Muscle of leg (tissue), 11 donors: ENCODE results near the gene UBE2QL1. TPM values are rescaled to one million over a fixed set of nuclear protein-coding genes. Genes with fewer than 3 reads are reported as not detected.

Source experiments
- DNase-seq: peaks from one replicate; pipeline ENCODE4 v3.0.0; 2013
- H3K27ac ChIP-seq: one replicate; pipeline ENCODE4 v1.5.1; 2013; ENCODE audit warnings: mild to moderate bottlenecking, low read length, control low read depth
- H3K27me3 ChIP-seq: one replicate; pipeline ENCODE4 v1.6.1; 2013; ENCODE audit warnings: low read length; ENCODE audit not compliant: control insufficient read depth, insufficient read depth
- H3K36me3 ChIP-seq: one replicate; pipeline ENCODE4 v1.6.1; 2013; ENCODE audit warnings: low read length; ENCODE audit not compliant: control insufficient read depth, insufficient read depth
- H3K4me1 ChIP-seq: one replicate; pipeline ENCODE4 v1.6.1; 2013; ENCODE audit warnings: low read length; ENCODE audit not compliant: control insufficient read depth, insufficient read depth
- H3K4me3 ChIP-seq: one replicate; pipeline ENCODE4 v1.5.1; 2013; ENCODE audit warnings: low read length, control low read depth
- H3K9me3 ChIP-seq: replicated peaks from 2 replicates; pipeline ENCODE4 v1.6.1; 2013; ENCODE audit warnings: low read depth, low read length; ENCODE audit not compliant: control insufficient read depth
- WGBS: methylation state at CpG from one replicate; pipeline ENCODE4 v1.1.5; 2013; ENCODE audit warnings: missing lambda C conversion rate; ENCODE audit not compliant: insufficient coverage; 5-methylcytosine and 5-hydroxymethylcytosine counted together
- polyA plus RNA-seq, 8 donors: library from polyadenylated mRNA; unstranded; fragments of 120-200 nt; gene quantifications; one replicate each; pipeline versions ENCODE4 v1.2.1 to v1.2.3, GENCODE V29; 2013; ENCODE audit warnings: inconsistent platforms in 1 of 8, low replicate concordance in 1 of 8; ENCODE audit not compliant: insufficient read length in 8 of 8, insufficient read depth in 1 of 8
- total RNA-seq: library from RNA; stranded (reverse); fragments of 120-200 nt; gene quantifications from one replicate; pipeline ENCODE4 v1.2.4, GENCODE V29; 2013

Gene UBE2QL1
- total and polyA plus RNA-seq, 9 donors, result 0.58 to 3.3 (median 1.8) TPM

- Histone ChIP-seq H3K27me3 (peaks cover 3% of the 10 kb centered on the region), H3K4me1 (no peaks in the 10 kb centered on the region), H3K36me3 (no peaks in the 10 kb centered on the region), H3K4me3 (no peak overlapping the region), H3K27ac (no peak overlapping the region), H3K9me3 (no peaks in the 10 kb centered on the region)
- no peak for DNase-seq
- 66% methylated on average over 4 of the region's 5 CpGs for WGBS
Measured at GRCh38 chr5:6408260-6408596, 40.4 kb upstream of the UBE2QL1 start.

GRCh38 chr5:6408627-6409446 is 39.8 kb upstream of the UBE2QL1 start:
- Histone ChIP-seq H3K27ac (no peak overlapping the region), H3K9me3 (no peaks in the 10 kb centered on the region), H3K27me3 (peaks cover 3% of the 10 kb centered on the region), H3K4me1 (no peaks in the 10 kb centered on the region), H3K36me3 (no peaks in the 10 kb centered on the region), H3K4me3 (no peak overlapping the region)
- no peak for DNase-seq
- 73% methylated on average over 5 of the region's 8 CpGs for WGBS

DNA sequence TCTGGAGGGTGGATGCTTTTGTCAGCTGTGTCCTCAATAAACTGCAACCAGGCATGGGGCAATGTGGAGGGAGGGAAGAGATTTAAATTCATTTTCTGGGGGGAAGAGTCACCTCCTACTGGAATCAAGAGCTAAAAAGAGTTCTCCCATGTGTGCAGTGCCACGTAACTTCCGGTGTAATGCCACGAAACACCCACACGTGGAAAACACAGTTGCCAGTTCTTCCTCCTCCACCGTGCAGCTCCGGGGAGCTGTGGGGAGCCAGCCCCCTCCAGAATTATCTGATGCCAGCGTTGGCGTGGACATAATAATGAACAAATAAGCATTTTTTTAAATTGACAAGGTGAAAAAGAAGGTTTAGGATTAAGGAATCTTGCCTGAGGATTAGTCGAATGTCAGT is 38.2 kb upstream of the UBE2QL1 start:
- no peak overlapping the region for H3K4me3 ChIP-seq
- H3K4me1 ChIP-seq, result no peaks in the 10 kb centered on the region
- no peaks in the 10 kb centered on the region for H3K36me3 ChIP-seq
- WGBS, result 86% methylated on average over 3 of the region's 9 CpGs
- H3K27ac ChIP-seq, result no peak overlapping the region
- no peaks in the 10 kb centered on the region for H3K9me3 ChIP-seq
- peaks cover 3% of the 10 kb centered on the region for H3K27me3 ChIP-seq
- no peak for DNase-seq

DNA sequence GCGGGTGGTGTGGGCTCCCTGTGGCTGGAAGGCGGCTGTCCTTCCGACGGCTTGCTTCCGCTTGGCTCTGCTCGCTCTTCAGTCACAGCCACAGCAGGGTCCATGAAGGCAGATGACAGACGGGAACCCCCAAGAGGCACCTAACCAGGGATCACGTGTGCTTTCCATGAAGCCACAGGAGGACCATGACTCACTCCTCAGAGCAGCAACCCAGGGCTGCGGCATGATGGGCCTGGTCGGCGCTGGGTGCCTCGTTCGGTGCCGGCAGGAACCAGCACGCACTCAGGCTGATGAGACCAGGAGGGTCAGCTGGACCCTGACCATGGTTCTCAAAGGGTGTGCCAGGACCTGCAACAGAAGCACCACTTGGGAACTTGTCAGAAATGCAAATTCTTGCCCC is 37.5 kb upstream of the UBE2QL1 start:
- Histone ChIP-seq H3K9me3 (no peaks in the 10 kb centered on the region), H3K27ac (no peak overlapping the region), H3K4me3 (no peak overlapping the region), H3K36me3 (no peaks in the 10 kb centered on the region), H3K27me3 (peaks cover 3% of the 10 kb centered on the region), H3K4me1 (no peaks in the 10 kb centered on the region)
- DNase-seq, result no peak
- WGBS, result 79% methylated on average over 14 of the region's 15 CpGs

DNA sequence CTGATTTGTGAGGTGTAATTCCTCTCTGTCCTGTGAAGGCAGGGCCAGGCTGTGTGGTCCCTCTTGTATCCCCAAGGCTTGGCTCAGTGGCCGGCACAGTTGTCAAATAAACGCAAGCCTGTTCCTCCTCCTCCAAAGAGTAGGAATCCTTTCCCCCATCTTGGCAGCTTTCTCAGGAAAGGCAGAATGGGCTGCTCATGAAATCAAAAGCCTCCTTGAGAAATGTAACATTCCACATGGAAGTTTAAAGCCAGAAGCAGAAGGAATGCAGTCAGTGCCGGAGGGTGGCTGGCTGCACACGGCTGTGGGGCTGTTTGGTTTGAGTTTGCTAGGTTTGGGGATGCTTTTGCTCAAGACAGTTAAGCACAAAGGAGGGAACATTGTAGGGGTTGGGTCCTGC is 35.8 kb upstream of the UBE2QL1 start:
- H3K27ac ChIP-seq, result no peak overlapping the region
- no peaks in the 10 kb centered on the region for H3K9me3 ChIP-seq
- H3K36me3 ChIP-seq, result no peaks in the 10 kb centered on the region
- H3K4me3 ChIP-seq, result no peak overlapping the region
- H3K4me1 ChIP-seq, result no peaks in the 10 kb centered on the region
- peaks cover 3% of the 10 kb centered on the region for H3K27me3 ChIP-seq
- DNase-seq, result no peak
- WGBS, result 33% methylated on average over 3 of the region's 4 CpGs

- Histone ChIP-seq H3K27ac (no peak overlapping the region), H3K4me3 (no peak overlapping the region), H3K4me1 (peaks cover 2% of the 10 kb centered on the region), H3K27me3 (peaks cover 3% of the 10 kb centered on the region), H3K9me3 (no peaks in the 10 kb centered on the region), H3K36me3 (no peaks in the 10 kb centered on the region)
- no peak for DNase-seq
- 94% methylated on average over 6 of the region's 10 CpGs for WGBS
Measured at GRCh38 chr5:6417657-6418056, 31.0 kb upstream of the UBE2QL1 start.

GRCh38 chr5:6418679-6419276 is 29.9 kb upstream of the UBE2QL1 start:
- Histone ChIP-seq H3K4me3 (no peak overlapping the region), H3K27me3 (no peaks in the 10 kb centered on the region), H3K36me3 (no peaks in the 10 kb centered on the region), H3K9me3 (no peaks in the 10 kb centered on the region), H3K4me1 (peaks cover 2% of the 10 kb centered on the region), H3K27ac (no peak overlapping the region)
- WGBS, result 100% methylated on average over 1 of the region's 3 CpGs
- peak; percentile 6 for DNase-seq

- Histone ChIP-seq H3K4me3 (no peak overlapping the region), H3K9me3 (no peaks in the 10 kb centered on the region), H3K27ac (no peak overlapping the region), H3K36me3 (no peaks in the 10 kb centered on the region), H3K27me3 (no peaks in the 10 kb centered on the region), H3K4me1 (peaks cover 2% of the 10 kb centered on the region)
- peak; percentile 11 for DNase-seq
- 68% methylated on average over 3 of the region's 8 CpGs for WGBS
Measured at GRCh38 chr5:6419340-6419852, 29.3 kb upstream of the UBE2QL1 start.

DNA sequence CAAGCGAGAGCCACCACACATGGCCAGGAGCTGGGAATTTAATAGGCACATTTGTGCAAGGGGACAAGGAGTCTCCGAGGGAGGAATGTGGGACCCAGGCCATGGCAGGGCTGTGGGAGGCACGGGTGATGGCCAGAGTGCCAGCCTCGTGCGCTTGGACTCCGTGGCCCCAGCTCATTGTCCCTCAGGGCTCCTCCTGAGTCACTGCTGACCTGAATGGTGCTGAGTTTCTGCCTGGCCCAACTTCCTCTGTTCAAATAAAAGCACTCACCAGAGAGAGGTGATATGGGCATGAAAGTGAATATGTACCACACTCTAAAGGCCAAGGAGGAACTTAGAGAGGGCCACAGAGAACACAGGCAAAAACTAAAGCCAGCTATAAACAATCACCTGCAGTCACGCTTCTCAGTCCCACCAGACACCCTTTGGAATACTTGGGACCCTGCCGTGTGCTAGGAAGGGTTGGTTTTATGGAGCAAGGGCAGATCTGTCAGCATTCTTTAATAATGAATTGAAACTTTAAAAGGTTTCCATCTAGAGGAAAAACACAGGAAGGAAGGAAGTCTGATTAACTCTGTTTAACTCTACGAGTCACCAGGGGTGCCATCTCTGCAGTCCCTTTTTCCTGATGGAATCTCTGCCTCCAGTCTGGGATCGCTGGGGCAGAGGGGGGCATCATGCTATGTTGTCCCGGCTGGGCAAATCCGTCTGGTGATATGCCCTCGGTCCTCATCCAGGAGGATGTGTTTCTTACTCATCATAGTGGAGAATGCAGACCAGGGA is 25.1 kb upstream of the UBE2QL1 start:
- WGBS, result 97% methylated on average over 5 of the region's 13 CpGs

DNA sequence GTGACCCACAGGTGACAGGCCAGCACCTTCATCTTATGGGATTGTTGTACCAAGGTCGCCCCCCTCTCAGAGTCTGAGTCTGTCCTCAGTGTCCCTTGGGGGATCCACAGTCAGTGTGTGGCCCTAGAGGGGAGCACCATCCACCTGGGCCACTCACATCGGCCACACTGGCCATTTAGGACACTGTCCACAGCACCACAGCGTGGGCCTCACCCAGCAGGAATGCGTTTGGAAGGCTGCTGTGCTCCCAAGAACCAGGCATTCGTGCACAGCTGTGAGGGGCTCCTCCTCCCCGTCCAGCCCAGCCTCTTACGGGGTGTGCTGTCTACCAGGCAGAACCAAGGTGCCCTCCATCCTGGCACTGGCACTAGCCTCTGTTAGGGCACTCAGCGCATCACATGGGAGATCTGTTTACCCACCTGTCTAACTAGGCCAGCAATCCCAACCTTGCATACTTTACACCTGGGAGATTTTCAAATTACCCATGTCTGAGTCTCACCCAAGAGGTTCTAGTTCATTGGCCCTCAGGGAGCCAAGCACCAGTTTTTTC is 24.5 kb upstream of the UBE2QL1 start:
- no peaks in the 10 kb centered on the region for H3K4me1 ChIP-seq
- H3K27ac ChIP-seq, result no peak overlapping the region
- H3K9me3 ChIP-seq, result no peaks in the 10 kb centered on the region
- WGBS, result 66% methylated on average over 8 of the region's 8 CpGs
- H3K27me3 ChIP-seq, result no peaks in the 10 kb centered on the region
- no peak for DNase-seq
- no peaks in the 10 kb centered on the region for H3K36me3 ChIP-seq
- H3K4me3 ChIP-seq, result no peak overlapping the region

More for the DNA sequence above, 25.1 kb upstream of the UBE2QL1 start:
- no peak overlapping the region for H3K27ac ChIP-seq
- no peaks in the 10 kb centered on the region for H3K36me3 ChIP-seq
- no peaks in the 10 kb centered on the region for H3K9me3 ChIP-seq
- peaks cover 2% of the 10 kb centered on the region for H3K4me1 ChIP-seq
- H3K27me3 ChIP-seq, result no peaks in the 10 kb centered on the region
- no peak for DNase-seq
- no peak overlapping the region for H3K4me3 ChIP-seq
